GM21619 (cell line): ENCODE data around the gene XIRP1.
A peak's percentile ranks its signal among the peaks of the same experiment; 100 is the strongest.
"Not testable (repeated sequence)": the region's sequence is repeated elsewhere in the genome, so short reads cannot be mapped to it uniquely, and the experiment has no call there.

Experiments
- ATAC-seq: cut with Tn5 transposase; IDR thresholded peaks from one replicate; pipeline ENCODE4 v1.9.1; 2021; ENCODE audit not compliant: unreplicated experiment

XIRP1 gene, protein sequence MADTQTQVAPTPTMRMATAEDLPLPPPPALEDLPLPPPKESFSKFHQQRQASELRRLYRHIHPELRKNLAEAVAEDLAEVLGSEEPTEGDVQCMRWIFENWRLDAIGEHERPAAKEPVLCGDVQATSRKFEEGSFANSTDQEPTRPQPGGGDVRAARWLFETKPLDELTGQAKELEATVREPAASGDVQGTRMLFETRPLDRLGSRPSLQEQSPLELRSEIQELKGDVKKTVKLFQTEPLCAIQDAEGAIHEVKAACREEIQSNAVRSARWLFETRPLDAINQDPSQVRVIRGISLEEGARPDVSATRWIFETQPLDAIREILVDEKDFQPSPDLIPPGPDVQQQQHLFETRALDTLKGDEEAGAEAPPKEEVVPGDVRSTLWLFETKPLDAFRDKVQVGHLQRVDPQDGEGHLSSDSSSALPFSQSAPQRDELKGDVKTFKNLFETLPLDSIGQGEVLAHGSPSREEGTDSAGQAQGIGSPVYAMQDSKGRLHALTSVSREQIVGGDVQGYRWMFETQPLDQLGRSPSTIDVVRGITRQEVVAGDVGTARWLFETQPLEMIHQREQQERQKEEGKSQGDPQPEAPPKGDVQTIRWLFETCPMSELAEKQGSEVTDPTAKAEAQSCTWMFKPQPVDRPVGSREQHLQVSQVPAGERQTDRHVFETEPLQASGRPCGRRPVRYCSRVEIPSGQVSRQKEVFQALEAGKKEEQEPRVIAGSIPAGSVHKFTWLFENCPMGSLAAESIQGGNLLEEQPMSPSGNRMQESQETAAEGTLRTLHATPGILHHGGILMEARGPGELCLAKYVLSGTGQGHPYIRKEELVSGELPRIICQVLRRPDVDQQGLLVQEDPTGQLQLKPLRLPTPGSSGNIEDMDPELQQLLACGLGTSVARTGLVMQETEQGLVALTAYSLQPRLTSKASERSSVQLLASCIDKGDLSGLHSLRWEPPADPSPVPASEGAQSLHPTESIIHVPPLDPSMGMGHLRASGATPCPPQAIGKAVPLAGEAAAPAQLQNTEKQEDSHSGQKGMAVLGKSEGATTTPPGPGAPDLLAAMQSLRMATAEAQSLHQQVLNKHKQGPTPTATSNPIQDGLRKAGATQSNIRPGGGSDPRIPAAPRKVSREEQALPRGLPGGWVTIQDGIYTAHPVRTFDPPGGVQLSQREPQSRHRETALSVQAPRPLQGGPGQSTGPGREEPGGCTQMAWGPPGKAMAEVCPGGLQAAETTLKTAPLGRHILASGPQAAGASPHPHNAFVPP (N-terminal part only)

DNA sequence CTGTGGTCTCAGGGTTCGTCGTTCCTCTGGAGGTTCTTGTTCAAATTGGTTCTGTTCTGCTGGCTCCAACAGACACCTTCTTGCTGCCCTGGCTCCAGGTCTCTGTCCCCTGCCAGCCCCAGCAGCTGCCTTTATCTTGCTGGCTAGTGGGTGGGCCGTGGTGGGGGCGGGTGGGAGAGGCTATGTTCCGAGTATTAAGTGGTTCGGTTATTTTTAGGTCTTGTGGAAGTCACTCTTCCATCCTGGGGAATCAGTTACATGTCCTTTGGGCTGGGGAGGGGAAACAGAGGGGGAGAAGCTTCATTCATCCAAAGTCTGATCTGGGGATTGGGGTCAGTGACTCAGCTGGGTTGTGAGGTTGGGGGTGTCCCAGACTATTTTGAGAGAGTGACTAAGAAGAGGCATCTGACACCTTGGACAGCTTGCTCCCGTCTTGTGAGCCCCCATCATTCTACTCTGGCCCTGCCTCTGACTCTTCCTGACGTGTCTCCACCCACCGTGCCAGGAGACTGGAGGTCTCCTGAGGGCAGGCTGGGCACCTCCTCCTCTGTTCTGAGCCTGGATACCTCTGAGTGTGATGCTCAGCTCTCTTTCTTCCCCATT lies at the start of gene XIRP1:
TSS of gene XIRP1 (minus strand) at position 106 of the 603 bp plus-strand sequence. CDS start 3,150 bp downstream, outside the sequence.
- ATAC-seq: no peak

DNA sequence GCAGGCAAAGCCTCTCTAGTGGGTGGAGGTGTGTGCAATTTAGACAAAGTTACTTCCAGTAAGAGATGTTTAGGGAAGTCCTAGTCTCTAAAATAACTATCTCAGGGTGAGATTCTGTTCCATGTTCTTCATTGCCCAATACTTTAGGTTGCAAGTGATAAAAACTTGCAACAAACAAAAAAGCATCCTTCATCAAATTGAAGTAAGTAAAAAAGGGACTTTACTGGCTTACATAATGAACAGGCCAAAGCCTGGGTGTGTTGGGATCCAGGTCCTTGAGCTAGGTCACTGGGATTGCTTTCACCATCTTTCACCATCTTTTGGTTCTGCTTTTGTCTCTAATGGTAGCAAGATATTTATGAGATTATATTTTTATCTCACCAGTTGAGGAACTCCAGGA lies 49.2 kb upstream of the XIRP1 start:
- ATAC-seq: no peak

DNA sequence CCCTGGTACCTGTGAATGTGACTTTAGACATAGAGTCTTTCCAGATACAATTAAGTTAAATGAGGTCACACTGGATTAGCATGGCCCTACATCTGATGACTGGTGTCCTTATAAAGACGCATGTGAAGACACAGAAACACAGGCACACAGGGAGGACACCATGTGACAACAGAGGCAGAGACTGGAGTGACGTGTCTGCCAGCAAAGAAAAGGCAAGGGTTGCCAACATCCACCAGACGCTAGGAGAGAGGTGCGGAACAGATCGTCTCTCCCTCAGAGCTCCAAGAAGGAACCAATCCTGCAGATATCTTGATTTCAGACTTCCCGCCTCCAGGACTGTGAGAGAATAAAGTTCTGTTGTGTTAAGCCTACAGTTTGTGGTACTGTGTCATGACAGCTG lies 44.6 kb upstream of the XIRP1 start:
- ATAC-seq: no peak

DNA sequence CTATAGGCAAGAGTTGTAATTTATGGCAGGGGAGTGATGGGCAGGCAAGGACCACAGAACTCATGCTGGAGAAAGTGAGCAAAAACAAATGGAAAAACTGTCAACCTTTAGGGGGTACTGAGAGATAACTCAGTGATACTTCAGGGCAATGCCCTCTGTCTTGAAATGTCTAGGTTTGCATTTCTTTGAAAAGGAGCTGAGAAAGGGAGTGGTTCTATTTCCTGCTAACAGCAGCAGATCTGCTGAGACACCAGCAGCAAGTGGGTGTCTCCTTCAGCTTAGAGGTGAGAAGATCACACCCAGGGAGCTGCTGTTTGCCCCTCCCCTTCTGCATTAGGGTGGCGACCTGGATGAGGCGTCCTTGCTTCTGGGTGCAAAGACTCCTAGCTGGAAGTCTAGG lies 42.3 kb upstream of the XIRP1 start:
- ATAC-seq: no peak

DNA sequence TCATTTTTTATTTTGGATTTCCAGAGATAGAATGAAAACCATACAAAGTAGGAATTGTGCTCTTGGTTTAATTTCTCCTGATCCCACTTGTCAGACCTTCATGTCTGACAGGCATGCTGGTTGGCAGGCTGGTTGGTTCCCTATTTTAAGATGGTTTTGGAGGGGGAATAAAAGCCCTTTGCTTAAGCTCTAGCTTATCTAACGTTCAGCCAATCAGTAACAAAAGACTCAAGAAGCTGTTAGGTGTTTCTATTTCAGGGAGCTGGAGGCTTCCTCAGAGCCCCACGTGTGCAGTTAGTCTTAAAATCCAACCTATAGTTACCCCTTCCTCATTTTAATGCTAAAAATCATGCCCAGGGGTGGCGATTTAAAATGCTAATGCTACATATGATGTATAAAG lies 40.5 kb upstream of the XIRP1 start:
- no peak for ATAC-seq

DNA sequence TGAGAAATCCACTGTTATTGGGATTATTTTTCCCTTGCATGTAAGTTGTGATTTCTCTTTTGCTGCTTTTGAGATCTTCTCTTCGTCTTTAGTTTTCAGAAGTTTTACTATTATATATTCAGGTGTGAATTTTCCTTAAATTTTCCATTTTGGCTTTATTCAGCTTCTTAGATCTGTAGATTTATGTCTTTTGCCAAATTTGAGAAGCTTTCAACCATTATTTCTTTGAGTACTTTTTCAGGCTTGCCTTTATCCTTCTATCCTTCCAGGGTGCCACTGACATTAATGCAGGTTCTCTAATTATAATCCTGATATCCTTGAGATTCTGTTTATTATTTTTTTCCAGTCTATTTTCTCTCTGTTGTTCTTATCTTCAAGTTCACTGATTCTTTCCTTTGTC lies 38.1 kb upstream of the XIRP1 start:
- no peak for ATAC-seq

DNA sequence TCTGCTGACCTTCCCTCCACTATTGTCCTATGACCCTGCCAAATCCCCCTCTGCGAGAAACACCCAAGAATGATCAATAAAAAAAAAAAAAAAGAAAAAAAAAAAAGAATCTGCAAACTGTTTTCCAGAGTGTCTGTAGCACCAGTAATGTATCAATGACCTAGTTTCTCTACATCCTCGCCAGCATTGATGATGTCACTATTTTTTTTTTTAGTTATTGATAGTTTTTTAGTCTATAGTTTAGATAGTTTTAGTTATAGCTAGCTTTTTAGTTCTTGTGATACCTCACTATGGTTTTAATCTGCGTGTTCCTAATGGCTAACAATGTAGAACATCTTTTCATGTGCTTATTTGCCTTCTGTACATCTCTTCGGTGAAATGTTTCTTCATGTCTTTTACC lies 36.1 kb upstream of the XIRP1 start:
- no peak for ATAC-seq

DNA sequence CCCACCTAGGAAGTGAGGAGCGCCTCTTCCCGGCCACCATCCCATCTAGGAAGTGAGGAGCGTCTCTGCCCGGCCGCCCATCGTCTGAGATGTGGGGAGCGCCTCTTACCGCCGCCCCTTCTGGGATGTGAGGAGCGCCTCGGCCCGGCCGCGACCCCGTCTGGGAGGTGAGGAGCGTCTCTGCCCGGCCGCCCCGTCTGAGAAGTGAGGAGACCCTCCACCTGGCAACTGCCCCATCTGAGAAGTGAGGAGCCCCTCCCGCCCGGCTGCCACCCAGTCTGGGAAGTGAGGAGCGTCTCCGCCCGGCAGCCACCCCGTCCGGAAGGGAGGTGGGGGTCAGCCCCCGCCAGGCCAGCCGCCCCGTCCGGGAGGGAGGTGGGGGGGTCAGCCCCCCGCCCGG lies 35.2 kb upstream of the XIRP1 start:
- not testable (repeated sequence) for ATAC-seq

DNA sequence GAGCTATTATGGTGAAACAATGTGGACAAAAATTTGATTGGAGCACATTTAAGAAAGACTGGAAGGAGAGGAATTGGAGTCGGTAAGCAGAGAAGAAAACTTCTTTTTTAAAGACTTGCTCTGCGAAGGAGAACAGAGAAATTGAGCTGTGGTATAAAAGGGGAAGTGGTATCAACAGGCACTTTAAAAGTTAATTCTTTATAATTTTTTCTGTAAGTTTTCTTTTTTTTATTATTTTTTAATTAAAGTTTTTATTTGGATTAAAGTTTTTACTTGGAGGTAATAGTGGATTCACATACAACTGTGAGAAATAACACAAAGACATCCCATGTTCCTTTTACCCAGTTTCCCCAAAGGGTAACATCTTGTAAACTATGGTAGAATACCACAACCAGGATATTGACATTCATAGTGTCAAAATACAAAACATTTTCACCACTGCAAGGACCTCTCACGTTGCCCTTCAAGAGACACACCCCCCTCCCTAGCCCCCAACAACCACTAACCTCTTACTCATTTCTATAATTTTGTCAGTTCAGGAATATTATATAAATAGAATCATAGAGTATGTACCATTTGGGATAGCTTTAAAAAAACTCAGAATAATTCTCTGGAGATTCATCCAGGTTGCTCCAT lies 33.8 kb upstream of the XIRP1 start:
- ATAC-seq: no peak

DNA sequence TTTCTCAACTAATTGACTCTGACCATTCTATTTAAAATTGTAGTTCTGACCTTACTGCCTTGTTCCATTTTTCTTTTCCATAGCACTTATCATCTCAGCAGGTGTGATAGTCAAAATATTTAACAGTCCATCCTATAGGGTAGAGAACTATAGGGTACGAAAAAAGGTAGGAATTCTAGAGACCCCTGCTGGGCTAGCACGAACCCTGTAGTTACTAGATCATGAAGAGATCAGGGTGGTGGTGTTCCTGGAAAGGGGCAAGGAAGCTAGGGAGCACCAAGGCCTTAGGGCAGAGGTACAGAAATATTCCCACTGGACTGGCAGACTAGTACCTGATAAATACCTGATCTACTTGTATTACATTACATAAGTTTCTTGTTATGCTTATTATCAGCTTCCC lies 31.9 kb upstream of the XIRP1 start:
- ATAC-seq: no peak

DNA sequence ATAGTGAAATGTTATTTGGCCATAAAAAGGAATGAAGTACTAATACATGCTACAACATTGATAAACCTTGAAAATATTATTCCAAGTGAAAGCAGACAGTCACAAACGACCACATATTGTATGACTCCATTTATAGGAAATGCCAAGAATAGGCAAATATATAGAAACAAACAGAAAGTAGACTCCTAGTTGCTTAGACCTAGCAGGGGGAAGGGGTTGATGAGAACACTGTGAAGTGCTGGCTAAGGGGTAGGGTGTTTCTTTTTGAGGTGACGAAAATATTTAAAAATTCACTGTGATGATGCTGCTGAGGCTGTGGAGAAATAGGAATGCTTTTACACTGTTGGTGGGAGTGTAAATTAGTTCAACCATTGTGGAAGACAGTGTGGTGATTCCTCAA lies 30.5 kb upstream of the XIRP1 start:
- ATAC-seq: no peak

DNA sequence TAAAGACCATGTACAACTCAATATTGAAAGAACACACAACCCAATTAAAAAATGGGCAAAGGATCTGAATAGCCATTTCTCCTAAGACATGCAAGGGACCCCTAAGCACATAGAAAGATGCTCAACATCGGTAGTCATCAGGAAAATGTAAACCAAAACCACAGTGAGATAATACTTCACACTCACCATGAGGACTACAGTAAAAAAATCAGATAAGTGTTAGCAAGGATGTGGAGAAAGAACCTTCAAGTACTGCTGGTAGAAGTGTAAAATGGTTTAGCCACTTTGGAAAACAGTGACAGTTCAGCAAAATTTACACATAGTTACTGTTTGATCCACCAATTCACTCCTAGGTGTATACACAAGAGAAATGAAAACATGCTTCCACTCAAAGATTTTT lies 30.1 kb upstream of the XIRP1 start:
- ATAC-seq: no peak

DNA sequence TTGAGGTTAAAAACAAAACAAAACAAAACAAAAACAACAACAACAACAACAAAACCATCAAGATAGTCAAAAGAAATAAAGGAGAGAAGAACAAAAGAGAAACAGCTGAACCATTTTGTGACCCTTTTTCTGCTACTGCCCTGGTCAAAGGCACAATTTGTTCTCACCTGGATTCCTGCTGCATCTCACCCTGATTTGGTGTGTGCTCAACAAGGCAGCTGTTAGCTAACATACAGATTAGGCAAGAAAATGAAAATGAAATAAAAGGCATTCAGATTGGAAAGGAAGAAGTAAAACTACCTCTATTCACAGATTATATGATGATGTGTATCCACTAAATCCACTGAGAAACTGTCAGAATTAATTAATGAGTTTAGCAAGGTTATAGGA lies 28.7 kb upstream of the XIRP1 start:
- ATAC-seq: no peak

DNA sequence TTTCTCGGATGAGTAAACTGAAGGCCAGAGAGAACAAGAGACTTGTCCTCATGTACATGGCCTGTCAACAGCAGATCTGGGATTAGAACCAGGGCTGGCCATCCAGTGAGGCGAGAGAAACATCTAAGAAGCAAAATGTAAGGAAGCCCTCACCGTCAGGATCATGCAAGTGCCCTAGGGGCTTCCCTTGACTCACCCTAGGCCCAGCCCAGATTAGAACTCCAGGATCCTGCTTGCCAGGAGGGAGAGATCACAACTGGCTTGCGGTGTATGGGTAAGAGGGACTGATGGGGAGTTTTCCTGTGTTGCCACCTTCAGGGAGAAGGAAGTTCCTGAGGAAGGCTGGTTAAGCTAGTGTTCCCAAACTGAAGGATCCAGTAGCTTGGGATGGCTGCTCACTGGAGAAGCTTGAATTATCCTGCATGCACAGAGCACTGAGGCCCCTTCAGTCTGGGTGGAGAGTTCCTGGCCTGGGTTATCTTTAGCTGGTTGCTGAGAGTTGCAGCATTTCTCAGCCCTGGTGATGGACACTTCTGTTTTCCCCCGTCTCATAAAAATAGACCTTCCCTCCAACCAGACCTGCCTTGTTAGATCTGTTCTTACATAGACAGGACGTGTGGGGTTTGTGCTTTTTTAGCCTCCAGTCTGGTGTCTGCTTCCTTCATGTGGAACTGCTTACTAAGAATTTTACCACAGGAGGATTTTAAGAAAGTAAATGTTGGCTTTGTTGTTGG lies 28.2 kb upstream of the XIRP1 start:
- no peak for ATAC-seq

DNA sequence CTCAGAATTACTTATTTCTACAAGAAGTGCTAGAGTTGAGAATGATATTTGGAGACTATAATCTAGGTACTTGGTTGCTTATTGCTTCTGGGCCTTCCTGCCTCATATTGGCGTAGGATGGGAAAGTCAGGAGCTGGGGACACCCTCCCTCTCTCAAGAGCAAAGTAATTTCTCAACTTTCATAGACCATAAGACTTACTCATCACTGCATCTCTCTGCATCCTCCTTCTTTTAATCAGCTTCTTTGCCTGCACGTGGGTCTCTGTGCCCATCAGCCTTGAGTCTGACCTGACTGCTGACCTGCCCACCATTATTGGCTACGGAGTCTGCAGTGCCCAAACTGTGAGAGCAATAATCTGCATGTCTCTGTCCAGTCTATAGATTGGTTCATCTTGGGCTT lies 27.3 kb upstream of the XIRP1 start:
- no peak for ATAC-seq

DNA sequence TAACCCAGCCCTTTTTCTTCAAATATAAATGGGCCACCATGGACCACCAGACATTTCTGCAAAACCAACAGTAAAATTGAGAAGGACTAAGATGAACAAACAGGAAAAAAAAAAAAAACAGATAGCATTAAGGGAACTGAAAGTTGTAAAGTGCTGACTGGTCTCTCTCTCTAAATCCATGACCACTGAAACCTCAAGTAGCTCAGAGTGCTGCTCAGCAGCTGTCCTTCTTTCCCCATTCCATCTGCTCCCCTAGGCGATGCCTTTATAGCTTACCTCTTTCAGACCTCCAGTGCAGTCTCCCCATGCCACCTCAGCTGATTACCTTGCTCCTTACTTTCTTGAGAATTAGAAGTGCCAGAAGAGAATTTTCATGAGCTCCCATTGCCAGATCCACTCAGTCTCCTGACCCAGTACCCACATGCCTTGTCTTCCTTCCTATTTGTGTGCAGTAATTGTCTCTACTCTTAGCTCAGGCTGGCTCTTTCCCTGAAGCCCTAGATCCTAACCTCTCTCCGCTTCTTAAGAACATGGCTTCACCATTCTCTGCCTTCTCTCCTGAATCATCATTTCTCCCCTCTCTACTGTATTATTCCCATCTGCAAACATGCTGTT lies 23.9 kb upstream of the XIRP1 start:
- ATAC-seq: peak; percentile 91

DNA sequence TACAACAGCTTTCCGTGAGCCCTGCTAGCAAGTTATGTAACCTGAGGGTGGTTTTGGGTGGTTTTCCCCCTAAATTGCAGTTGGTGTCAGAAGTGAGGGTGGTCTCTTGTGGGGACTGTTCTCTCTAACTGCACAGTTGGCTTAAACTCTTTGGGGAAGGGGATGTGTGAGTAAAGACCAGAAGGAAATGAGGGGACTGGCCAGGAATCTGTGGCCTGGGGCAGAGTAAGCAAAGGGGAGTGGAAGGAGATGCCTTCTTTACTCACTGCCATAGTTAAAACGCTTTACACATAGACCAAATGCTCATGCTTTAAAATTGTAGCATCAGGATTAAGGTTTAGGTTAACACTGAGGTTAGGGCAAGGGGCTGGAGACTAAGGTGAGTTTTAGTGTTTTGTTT lies 21.2 kb upstream of the XIRP1 start:
- ATAC-seq: no peak

DNA sequence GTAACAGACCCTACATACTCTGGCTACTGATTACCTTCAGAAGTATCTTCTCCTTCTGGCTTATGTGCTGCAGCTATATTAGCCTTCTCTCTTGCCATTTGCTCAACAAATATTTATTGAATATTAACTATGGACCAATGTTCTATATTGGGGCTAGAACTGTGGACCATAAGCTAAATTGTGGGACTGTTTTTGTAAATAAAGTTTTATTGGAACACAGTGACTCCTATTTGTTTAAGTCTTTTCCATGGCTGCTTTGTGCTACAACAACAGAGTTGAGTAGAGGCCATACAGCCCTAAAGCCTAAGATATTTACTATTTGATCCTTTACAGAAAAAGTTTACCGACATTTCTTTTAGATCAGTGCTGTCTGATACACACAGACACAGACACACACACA lies 20.3 kb upstream of the XIRP1 start:
- ATAC-seq: no peak

DNA sequence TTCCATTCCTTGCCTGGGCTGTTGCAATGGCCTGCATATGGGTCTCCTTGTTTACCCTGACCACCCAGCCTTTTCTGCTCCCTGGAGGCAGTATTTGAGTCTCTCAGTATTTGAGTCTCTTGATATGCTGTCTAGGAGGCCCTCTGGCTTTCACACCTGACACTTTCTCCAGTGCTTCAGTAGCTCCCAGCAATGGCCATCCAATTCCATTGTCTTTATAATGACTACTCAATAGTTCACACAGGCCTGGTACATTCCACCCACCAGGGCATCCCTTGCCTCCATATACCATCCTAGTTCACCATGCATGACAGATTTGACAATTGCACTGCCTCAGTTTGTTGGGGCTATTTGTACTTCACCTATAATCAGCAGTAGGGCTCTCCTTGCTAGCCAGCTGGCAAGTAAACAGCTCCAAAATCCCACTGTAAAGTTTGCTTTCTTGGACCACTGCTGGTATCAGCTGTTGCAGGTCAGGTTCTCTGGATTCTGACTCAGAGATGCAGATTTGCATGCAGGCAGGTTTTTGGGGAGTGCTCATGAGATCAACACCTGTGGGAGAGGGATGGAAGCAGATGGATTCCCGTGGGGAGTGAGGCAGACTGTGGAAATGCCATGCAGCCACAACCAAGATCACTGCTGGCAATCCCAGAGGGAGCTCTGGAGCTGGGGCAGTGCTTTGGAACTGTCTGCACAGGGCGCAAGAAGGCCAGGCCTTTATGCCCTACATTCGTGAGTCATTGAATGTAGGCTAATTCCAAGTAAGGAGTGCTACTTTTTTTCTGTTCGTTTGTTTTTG lies 19.1 kb upstream of the XIRP1 start:
- no peak for ATAC-seq
